Measurements from ENCODE around the gene HTT. TPM values are rescaled to one million over a fixed set of nuclear protein-coding genes. Genes with fewer than 3 reads are reported as not detected.

Gene HTT
- total and polyA plus RNA-seq, 10 of the 15 experiments (the other 5 are each of a cell fraction or from before 2014, with no cell fraction given), result 3.3 to 113 (median 43.3) TPM

GRCh38 chr4:3190549-3190948, 116.1 kb downstream of the HTT start:
- intact Hi-C loops (cut with micrococcal nuclease; ENCODE audit: unreplicated experiment) (no loop called here), in situ Hi-C loops (cut with MboI) (no loop called here)
- Histone ChIP-seq H2AFZ (ENCODE audit: control insufficient read depth, low read depth, low read length) (no peak overlapping the region), H3K9me3 (replicated peaks; ENCODE audit: control insufficient read depth, insufficient read depth, low read length) (no peaks in the 10 kb centered on the region), H3K79me2 (ENCODE audit: control insufficient read depth, insufficient read depth, low read length) (no peaks in the 10 kb centered on the region), H3K27ac (ENCODE audit: control insufficient read depth, insufficient read depth) (no peak overlapping the region), H3K4me2 (ENCODE audit: control insufficient read depth, insufficient read depth) (no peak overlapping the region), H4K20me1 (ENCODE audit: control insufficient read depth, insufficient read depth) (0 out of 2 replicates have a peak, but pooled peaks cover 2% of the 10 kb centered on the region), H3K36me3 (ENCODE audit: control insufficient read depth in 2 of 2, insufficient read depth in 2 of 2, low read length in 1 of 2) (peaks cover 24 to 40% of the 10 kb centered on the region in 2 experiments), H3K27me3 (replicated peaks in 1 of 2; ENCODE audit: control insufficient read depth in 2 of 2, insufficient read depth in 2 of 2, low read length in 1 of 2) (no peaks in the 10 kb centered on the region), H3K4me1 (ENCODE audit: control insufficient read depth, insufficient read depth, low read length) (no peaks in the 10 kb centered on the region), H3K9ac (ENCODE audit: control insufficient read depth, insufficient read depth, low read length) (no peak overlapping the region), H3K4me3 (no peak overlapping the region)
- no peak for TF ChIP-seq NKRF (conservative IDR thresholded peaks at IDR 0.05)
- no peak for TF ChIP-seq TARDBP (IDR thresholded peaks at IDR 0.05; ENCODE audit: borderline replicate concordance)
- TF ChIP-seq ZBED1 (IDR thresholded peaks at IDR 0.05; ENCODE audit: borderline replicate concordance), result no peak
- no peak for TF ChIP-seq NR2C1 (IDR thresholded peaks at IDR 0.05)
- TF ChIP-seq, protein P1, sequence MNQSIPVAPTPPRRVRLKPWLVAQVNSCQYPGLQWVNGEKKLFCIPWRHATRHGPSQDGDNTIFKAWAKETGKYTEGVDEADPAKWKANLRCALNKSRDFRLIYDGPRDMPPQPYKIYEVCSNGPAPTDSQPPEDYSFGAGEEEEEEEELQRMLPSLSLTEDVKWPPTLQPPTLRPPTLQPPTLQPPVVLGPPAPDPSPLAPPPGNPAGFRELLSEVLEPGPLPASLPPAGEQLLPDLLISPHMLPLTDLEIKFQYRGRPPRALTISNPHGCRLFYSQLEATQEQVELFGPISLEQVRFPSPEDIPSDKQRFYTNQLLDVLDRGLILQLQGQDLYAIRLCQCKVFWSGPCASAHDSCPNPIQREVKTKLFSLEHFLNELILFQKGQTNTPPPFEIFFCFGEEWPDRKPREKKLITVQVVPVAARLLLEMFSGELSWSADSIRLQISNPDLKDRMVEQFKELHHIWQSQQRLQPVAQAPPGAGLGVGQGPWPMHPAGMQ (IDR thresholded peaks at IDR 0.05; ENCODE audit: borderline replicate concordance), result no peak
- no peak for TF ChIP-seq ZSCAN29 (IDR thresholded peaks at IDR 0.05)
- TF ChIP-seq, protein P2, sequence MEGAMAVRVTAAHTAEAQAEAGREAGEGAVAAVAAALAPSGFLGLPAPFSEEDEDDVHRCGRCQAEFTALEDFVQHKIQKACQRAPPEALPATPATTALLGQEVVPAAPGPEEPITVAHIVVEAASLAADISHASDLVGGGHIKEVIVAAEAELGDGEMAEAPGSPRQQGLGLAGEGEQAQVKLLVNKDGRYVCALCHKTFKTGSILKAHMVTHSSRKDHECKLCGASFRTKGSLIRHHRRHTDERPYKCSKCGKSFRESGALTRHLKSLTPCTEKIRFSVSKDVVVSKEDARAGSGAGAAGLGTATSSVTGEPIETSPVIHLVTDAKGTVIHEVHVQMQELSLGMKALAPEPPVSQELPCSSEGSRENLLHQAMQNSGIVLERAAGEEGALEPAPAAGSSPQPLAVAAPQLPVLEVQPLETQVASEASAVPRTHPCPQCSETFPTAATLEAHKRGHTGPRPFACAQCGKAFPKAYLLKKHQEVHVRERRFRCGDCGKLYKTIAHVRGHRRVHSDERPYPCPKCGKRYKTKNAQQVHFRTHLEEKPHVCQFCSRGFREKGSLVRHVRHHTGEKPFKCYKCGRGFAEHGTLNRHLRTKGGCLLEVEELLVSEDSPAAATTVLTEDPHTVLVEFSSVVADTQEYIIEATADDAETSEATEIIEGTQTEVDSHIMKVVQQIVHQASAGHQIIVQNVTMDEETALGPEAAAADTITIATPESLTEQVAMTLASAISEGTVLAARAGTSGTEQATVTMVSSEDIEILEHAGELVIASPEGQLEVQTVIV (IDR thresholded peaks at IDR 0.05; ENCODE audit: borderline replicate concordance, partially characterized antibody), result no peak
- no peak for TF ChIP-seq BMI1 (IDR thresholded peaks at IDR 0.05; ENCODE audit: borderline replicate concordance)
- TF ChIP-seq KDM1A (IDR thresholded peaks at IDR 0.05; ENCODE audit: borderline replicate concordance), result no peak
- TF ChIP-seq CREM (IDR thresholded peaks at IDR 0.05; ENCODE audit: low read depth), result no peak
- no peak for TF ChIP-seq ZNF207 (IDR thresholded peaks at IDR 0.05; ENCODE audit: borderline replicate concordance)
- TF ChIP-seq BHLHE40 (IDR thresholded peaks at IDR 0.05; ENCODE audit: borderline replicate concordance in 1 of 2, low read depth in 2 of 2, low read length in 1 of 2), result no peak
- no peak for TF ChIP-seq USF1 (IDR thresholded peaks at IDR 0.05; ENCODE audit: borderline replicate concordance, extremely low read length, insufficient read depth, low read depth, low read length)
- no peak for TF ChIP-seq SREBF2 (IDR thresholded peaks at IDR 0.05; ENCODE audit: low read length)
- no peak for TF ChIP-seq EED (IDR thresholded peaks at IDR 0.05; ENCODE audit: low read depth)
- TF ChIP-seq CREB1 (IDR thresholded peaks at IDR 0.05; ENCODE audit: low read depth), result no peak
- ChIA-PET RAD21 (ENCODE audit: unreplicated experiment) (interaction anchor here (1.3 kb wide), 1 partner anchor 12 kb away, joined by 3 read pairs; no protein-coding TSS in a partner anchor), POLR2A (no interaction called here), CTCF (interaction anchor here (1.4 kb wide), 2 partner anchors 12 to 83 kb away, joined by 3 to 4 read pairs; no protein-coding TSS in a partner anchor), SMC1A (ENCODE audit: uncharacterized antibody, unreplicated experiment) (interaction anchor here (1.1 to 2.1 kb wide), 2 partner anchors 13 to 56 kb away, joined by 3 to 5 read pairs; no protein-coding TSS in a partner anchor)
- DNase-seq (ENCODE audit: low read depth, low spot score) (no peak), FAIRE-seq (no peak), ATAC-seq (no peak)
- WGBS (ENCODE audit: insufficient coverage, insufficient replicate concordance, low lambda C conversion rate, missing lambda C conversion rate), result 79% methylated on average over 5 of the region's 5 CpGs
- BruUV-seq (replicated peaks), result no TSS peak

Data from GM12878 (cell line).